ENCODE data around the gene MYBBP1A.

MYBBP1A gene

DNA sequence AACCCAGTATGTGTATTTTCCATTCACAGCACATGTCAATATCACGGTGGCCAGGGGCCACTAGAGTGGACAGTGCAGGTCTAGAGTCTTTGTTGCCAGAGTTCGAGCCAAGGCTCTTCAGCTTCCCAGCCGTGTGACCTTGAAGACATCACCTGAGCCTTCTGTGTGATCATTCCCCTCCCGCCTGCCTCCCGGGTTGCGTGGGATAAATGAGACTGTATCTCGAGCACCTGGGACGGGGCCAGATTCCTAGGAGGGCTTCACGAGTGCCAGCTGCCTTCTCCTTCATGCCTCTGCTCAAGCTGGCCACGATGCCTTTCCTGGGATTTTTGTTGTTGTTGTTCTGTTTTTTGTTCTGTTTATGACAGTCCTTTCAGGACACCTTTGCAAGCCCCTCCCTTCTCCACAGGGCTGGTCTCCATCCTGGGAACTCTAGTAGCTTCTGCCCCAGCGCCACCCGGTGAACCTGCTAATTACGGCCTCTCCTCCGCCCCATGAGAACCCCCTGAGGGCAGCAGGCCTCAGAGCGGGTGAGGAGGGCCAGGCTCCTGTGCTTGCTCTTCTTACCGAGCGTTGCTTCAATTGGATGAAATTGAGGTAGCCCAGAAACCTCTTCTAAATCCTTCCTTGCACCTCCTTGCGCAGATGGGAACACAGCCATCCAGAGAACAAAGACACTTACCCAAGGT is 52.6 kb downstream of the MYBBP1A start:
- Histone ChIP-seq H3K9me3 (ENCODE audit: insufficient read depth, low read length) (no peaks in the 10 kb centered on the region), H3K27me3 (ENCODE audit: insufficient read depth, insufficient read length) (peaks cover 34% of the 10 kb centered on the region), H3K4me3 (ENCODE audit: insufficient read length, low read depth) (no peak overlapping the region), H3K9ac (ENCODE audit: insufficient read length, low read depth) (no peak overlapping the region), H3K36me3 (ENCODE audit: insufficient read depth, insufficient read length, low read length) (no peaks in the 10 kb centered on the region), H3K4me1 (ENCODE audit: insufficient read depth, insufficient read length) (peaks cover 36% of the 10 kb centered on the region)
- DNase-seq (ENCODE audit: low read depth, low spot score): no peak
- TF ChIP-seq YY1 (IDR thresholded peaks at IDR 0.05; ENCODE audit: insufficient read depth, insufficient read length) (no peak), SUZ12 (IDR thresholded peaks at IDR 0.05; ENCODE audit: extremely low read depth, insufficient read depth, insufficient read length) (no peak), ZNF274 (IDR thresholded peaks at IDR 0.05; ENCODE audit: low read depth, low read length) (no peak)

DNA sequence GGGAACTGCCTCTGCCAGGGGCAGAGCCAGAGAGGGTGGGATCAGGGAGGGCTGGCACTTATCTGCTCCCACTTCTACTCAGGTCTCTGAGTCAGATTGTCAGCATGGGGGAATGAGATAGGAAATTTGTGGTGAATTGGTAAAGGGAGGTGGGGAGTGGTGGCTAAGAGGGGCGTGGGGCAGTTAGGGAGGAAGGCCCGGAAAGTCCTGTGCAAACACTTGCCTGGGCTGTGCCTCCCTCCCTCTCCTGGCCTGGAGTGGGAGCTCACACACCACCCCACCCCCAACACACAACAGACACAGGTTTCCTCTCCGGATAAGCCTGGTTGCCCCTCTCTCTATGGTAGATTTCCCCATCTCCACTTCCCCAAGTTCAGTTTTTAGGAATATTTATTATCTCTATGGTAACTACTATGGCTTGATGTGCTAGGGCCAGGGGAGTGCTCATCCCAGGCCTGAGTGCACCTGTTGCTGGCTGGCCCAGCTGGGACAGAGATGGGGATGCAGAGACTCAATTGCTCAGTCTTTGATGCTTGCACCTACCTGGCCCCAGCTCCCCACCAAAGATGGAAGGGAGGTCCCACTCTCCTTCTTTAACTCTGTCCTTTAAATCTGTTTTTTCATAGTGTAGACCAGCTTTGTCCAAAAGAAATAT is 53.8 kb downstream of the MYBBP1A start:
- Histone ChIP-seq H3K36me3 (ENCODE audit: insufficient read depth, insufficient read length, low read length) (no peaks in the 10 kb centered on the region), H3K4me3 (ENCODE audit: insufficient read length, low read depth) (no peak overlapping the region), H3K27me3 (ENCODE audit: insufficient read depth, insufficient read length) (peaks cover 46% of the 10 kb centered on the region), H3K4me1 (ENCODE audit: insufficient read depth, insufficient read length) (peaks cover 32% of the 10 kb centered on the region), H3K9ac (ENCODE audit: insufficient read length, low read depth) (no peak overlapping the region), H3K9me3 (ENCODE audit: insufficient read depth, low read length) (no peaks in the 10 kb centered on the region)
- DNase-seq (ENCODE audit: low read depth, low spot score): no peak
- TF ChIP-seq ZNF274 (IDR thresholded peaks at IDR 0.05; ENCODE audit: low read depth, low read length) (no peak), YY1 (IDR thresholded peaks at IDR 0.05; ENCODE audit: insufficient read depth, insufficient read length) (no peak), SUZ12 (IDR thresholded peaks at IDR 0.05; ENCODE audit: extremely low read depth, insufficient read depth, insufficient read length) (no peak)

GRCh38 chr17:4500191-4500571 is 55.0 kb downstream of the MYBBP1A start:
- Histone ChIP-seq H3K4me1 (ENCODE audit: insufficient read depth, insufficient read length) (peaks cover 25% of the 10 kb centered on the region), H3K9me3 (ENCODE audit: insufficient read depth, low read length) (no peaks in the 10 kb centered on the region), H3K36me3 (ENCODE audit: insufficient read depth, insufficient read length, low read length) (no peaks in the 10 kb centered on the region), H3K9ac (ENCODE audit: insufficient read length, low read depth) (peak overlapping the region; percentile 10), H3K27me3 (ENCODE audit: insufficient read depth, insufficient read length) (peaks cover 48% of the 10 kb centered on the region), H3K4me3 (ENCODE audit: insufficient read length, low read depth) (peak overlapping the region; percentile 32)
- DNase-seq (ENCODE audit: low read depth, low spot score): no peak
- TF ChIP-seq ZNF274 (IDR thresholded peaks at IDR 0.05; ENCODE audit: low read depth, low read length) (no peak), YY1 (IDR thresholded peaks at IDR 0.05; ENCODE audit: insufficient read depth, insufficient read length) (no peak), SUZ12 (IDR thresholded peaks at IDR 0.05; ENCODE audit: extremely low read depth, insufficient read depth, insufficient read length) (no peak)

DNA sequence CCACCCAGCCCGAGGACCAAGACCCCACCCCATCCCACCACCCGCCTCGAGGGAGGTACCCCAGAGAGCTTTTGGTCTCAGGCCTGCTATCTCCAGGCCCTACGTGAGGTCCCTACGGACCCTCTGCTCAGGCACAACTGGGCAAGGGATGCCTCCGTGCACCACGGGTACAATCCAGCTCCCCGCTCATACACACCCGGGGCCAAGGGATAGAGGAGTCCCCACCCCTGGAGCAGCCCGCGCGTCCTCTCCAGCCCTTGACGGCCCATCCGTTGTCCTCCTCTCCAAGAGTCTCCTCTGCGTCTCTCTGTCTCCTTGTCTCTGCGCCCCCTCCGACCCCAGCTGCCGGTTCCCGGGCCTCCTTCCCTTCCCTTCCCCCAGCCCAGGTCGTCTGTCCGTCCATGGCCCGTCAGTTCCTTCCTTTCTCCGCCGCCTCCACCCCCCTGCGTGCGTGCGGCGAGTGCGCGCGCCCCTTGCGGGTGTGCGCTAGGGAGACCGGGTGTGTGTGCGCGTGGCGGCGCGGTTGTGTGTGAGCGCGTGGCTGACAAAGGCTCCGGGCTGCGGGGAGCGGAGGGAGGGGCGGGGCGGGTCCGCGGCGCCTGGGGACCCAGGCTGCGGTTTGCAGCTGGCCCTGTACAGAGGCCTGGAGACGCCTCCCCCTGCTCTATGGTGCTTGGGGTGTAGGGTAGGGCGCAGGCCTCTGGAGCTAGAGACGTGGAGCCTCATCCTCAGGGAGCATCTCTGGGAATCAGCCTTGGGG is 55.6 kb downstream of the MYBBP1A start:
- H3K9me3 ChIP-seq (ENCODE audit: insufficient read depth, low read length): no peaks in the 10 kb centered on the region
- H3K9ac ChIP-seq (ENCODE audit: insufficient read length, low read depth): peak overlapping the region; percentile 64
- peak overlapping the region; percentile 32 for H3K4me3 ChIP-seq (ENCODE audit: insufficient read length, low read depth)
- peaks cover 19% of the 10 kb centered on the region for H3K4me1 ChIP-seq (ENCODE audit: insufficient read depth, insufficient read length)
- H3K27me3 ChIP-seq (ENCODE audit: insufficient read depth, insufficient read length): peaks cover 48% of the 10 kb centered on the region
- TF ChIP-seq SUZ12 (IDR thresholded peaks at IDR 0.05; ENCODE audit: extremely low read depth, insufficient read depth, insufficient read length): no peak
- TF ChIP-seq ZNF274 (IDR thresholded peaks at IDR 0.05; ENCODE audit: low read depth, low read length): no peak
- no peak for TF ChIP-seq YY1 (IDR thresholded peaks at IDR 0.05; ENCODE audit: insufficient read depth, insufficient read length)
- no peaks in the 10 kb centered on the region for H3K36me3 ChIP-seq (ENCODE audit: insufficient read depth, insufficient read length, low read length)
- no peak for DNase-seq (ENCODE audit: low read depth, low spot score)

DNA sequence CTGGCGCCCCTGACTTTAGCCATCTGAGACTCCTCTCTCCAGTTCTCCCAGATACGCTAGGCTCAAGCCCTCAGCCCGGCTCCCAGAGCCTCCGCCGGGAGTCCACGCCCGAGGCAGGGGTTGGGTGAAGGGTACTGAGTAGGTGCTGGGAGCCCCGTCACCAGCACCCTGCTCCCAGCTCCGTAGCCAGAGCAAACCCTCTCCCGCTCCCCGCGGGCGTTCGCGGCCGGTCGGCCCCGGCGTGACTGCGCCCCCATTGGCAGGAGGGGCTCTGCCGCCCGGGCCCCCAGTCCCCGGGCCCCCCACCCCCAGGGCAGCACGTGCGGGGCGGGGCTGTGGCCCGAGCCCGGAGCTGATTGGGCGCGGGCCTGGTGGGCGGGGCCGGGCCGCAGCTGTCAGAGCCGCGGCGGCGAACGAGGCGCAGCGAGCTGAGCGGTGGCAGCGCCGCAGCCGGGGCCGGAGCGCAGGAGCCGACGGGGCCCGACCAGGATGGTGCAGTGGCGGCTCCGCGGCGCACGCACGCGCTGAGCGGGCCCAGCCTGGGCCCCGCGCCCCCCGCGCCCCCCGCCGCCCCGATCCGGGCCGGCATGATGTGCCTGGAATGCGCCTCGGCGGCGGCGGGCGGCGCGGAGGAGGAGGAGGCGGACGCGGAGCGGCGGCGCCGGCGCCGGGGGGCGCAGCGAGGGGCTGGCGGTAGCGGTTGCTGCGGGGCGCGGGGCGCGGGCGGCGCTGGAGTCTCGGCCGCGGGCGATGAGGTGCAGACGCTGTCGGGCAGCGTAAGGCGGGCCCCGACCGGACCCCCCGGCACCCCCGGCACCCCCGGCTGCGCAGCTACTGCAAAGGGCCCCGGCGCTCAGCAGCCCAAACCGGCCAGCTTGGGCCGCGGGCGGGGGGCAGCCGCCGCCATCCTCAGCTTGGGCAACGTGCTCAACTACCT is 56.5 kb downstream of the MYBBP1A start, which contains the start of gene SPNS2:
SPNS2 (plus strand) TSS at position 421 of the 937 bp plus-strand sequence; CDS start at position 588, 167 bp downstream.
- H3K27me3 ChIP-seq (ENCODE audit: insufficient read depth, insufficient read length): peaks cover 48% of the 10 kb centered on the region
- no peaks in the 10 kb centered on the region for H3K9me3 ChIP-seq (ENCODE audit: insufficient read depth, low read length)
- H3K36me3 ChIP-seq (ENCODE audit: insufficient read depth, insufficient read length, low read length): no peaks in the 10 kb centered on the region
- DNase-seq (ENCODE audit: low read depth, low spot score): peak; percentile 20
- peaks cover 18% of the 10 kb centered on the region for H3K4me1 ChIP-seq (ENCODE audit: insufficient read depth, insufficient read length)
- peak within 1 kb of the TSS; percentile 34 for H3K4me3 ChIP-seq (ENCODE audit: insufficient read length, low read depth)
- peak within 1 kb of the TSS; percentile 64 for H3K9ac ChIP-seq (ENCODE audit: insufficient read length, low read depth)
- TF ChIP-seq SUZ12 (IDR thresholded peaks at IDR 0.05; ENCODE audit: extremely low read depth, insufficient read depth, insufficient read length): no peak
- no peak for TF ChIP-seq YY1 (IDR thresholded peaks at IDR 0.05; ENCODE audit: insufficient read depth, insufficient read length)
- TF ChIP-seq ZNF274 (IDR thresholded peaks at IDR 0.05; ENCODE audit: low read depth, low read length): no peak

DNA sequence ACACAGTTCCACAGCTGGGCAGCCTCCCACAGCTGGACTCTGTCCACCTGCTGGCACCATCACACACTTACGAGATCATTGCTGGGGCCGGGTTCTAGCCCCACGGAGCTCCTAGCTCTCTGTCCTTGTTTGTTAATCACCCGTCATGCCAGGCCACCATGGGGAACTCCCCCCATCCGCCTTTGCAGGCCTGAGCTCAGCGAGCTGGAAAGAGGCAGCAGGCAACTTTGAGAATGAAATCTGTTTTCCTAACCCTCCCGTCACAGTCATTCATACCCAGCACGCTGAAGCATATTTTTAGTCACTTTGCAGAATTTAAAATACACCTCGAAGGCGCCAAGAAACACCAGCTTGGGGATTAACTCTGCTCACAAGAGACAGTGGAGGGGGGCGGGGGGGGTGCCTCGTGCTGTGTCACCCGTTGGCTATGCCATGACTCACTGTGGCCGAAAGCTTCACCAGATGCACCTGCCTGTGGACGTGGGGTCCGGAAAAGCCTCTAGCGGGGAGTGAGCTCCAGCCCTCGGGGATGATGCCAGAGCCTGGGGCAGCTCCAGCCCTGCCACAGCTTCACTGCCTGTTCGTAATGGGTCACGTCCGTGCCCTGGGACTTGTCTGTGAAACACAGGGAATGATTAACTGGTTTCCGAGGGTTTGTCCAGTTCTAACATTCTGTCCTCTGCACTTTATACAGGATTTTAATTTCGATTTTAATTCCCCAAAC is 57.9 kb downstream of the MYBBP1A start:
- H3K27me3 ChIP-seq (ENCODE audit: insufficient read depth, insufficient read length): peaks cover 48% of the 10 kb centered on the region
- TF ChIP-seq ZNF274 (IDR thresholded peaks at IDR 0.05; ENCODE audit: low read depth, low read length) (no peak), YY1 (IDR thresholded peaks at IDR 0.05; ENCODE audit: insufficient read depth, insufficient read length) (no peak), SUZ12 (IDR thresholded peaks at IDR 0.05; ENCODE audit: extremely low read depth, insufficient read depth, insufficient read length) (no peak)
- no peak for DNase-seq (ENCODE audit: low read depth, low spot score)

More for the DNA sequence above, 57.9 kb downstream of the MYBBP1A start:
- Histone ChIP-seq H3K36me3 (ENCODE audit: insufficient read depth, insufficient read length, low read length) (no peaks in the 10 kb centered on the region), H3K9ac (ENCODE audit: insufficient read length, low read depth) (no peak overlapping the region), H3K4me1 (ENCODE audit: insufficient read depth, insufficient read length) (peaks cover 9% of the 10 kb centered on the region), H3K9me3 (ENCODE audit: insufficient read depth, low read length) (no peaks in the 10 kb centered on the region), H3K4me3 (ENCODE audit: insufficient read length, low read depth) (no peak overlapping the region)
